ENCODE measurements around the gene ALG1.

Gene ALG1

GRCh38 chr16:5035909-5036227, 35.8 kb upstream of the ALG1 start:
- no peak for TF ChIP-seq GABPA (IDR thresholded peaks at IDR 0.05; ENCODE audit: low read depth)
- no peak for TF ChIP-seq SPI1 (IDR thresholded peaks at IDR 0.05; ENCODE audit: borderline replicate concordance, low read depth)
- no peak for DNase-seq (ENCODE audit: low read depth in 1 of 2, low spot score in 1 of 2)
- H3K27ac ChIP-seq (replicated peaks): no peak overlapping the region
- no peak overlapping the region for H3K4me3 ChIP-seq (replicated peaks; ENCODE audit: insufficient read depth, low read length)
- H3K27me3 ChIP-seq (ENCODE audit: insufficient read depth, poor library complexity, severe bottlenecking): no peaks in the 10 kb centered on the region

- Histone ChIP-seq H3K27me3 (ENCODE audit: insufficient read depth, poor library complexity, severe bottlenecking) (no peaks in the 10 kb centered on the region), H3K4me3 (replicated peaks; ENCODE audit: insufficient read depth, low read length) (no peak overlapping the region), H3K27ac (replicated peaks) (no peak overlapping the region)
- no peak for DNase-seq (ENCODE audit: low read depth in 1 of 2, low spot score in 1 of 2)
- TF ChIP-seq REST (IDR thresholded peaks at IDR 0.05; ENCODE audit: insufficient replicate concordance, low read depth): no peak
- no peak for TF ChIP-seq POLR2AphosphoS5 (IDR thresholded peaks at IDR 0.05; ENCODE audit: low read depth)
- TF ChIP-seq, protein P1, sequence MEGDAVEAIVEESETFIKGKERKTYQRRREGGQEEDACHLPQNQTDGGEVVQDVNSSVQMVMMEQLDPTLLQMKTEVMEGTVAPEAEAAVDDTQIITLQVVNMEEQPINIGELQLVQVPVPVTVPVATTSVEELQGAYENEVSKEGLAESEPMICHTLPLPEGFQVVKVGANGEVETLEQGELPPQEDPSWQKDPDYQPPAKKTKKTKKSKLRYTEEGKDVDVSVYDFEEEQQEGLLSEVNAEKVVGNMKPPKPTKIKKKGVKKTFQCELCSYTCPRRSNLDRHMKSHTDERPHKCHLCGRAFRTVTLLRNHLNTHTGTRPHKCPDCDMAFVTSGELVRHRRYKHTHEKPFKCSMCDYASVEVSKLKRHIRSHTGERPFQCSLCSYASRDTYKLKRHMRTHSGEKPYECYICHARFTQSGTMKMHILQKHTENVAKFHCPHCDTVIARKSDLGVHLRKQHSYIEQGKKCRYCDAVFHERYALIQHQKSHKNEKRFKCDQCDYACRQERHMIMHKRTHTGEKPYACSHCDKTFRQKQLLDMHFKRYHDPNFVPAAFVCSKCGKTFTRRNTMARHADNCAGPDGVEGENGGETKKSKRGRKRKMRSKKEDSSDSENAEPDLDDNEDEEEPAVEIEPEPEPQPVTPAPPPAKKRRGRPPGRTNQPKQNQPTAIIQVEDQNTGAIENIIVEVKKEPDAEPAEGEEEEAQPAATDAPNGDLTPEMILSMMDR (IDR thresholded peaks at IDR 0.05; ENCODE audit: insufficient read depth, low read length): no peak
- no peak for TF ChIP-seq GABPA (IDR thresholded peaks at IDR 0.05; ENCODE audit: low read depth)
Observed at GRCh38 chr16:5036228-5037156, 35.2 kb upstream of the ALG1 start.

DNA sequence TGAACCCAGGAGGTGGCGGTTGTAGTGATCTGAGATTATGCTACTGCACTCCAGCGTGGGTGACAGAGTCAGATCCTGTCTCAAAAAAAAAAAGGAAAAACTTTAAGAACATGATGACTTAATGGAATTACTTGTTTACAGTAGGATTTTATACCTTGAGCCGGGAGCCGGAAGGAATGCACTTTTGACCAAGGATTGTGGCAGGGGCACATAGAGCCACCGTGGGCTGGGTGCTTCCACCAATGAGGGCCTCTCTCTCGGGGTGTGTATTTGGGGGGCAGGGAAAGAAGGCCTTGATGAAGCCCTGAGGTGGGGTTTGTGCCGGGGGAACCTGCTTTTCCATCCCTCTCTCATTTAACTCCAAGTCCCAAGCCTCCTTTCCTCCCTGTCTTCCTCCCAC, 31.2 kb upstream of the ALG1 start:
- no peak overlapping the region for H3K4me3 ChIP-seq (replicated peaks; ENCODE audit: insufficient read depth, low read length)
- TF ChIP-seq, protein P1 (IDR thresholded peaks at IDR 0.05; ENCODE audit: insufficient read depth, low read length): no peak
- no peak for TF ChIP-seq SPI1 (IDR thresholded peaks at IDR 0.05; ENCODE audit: borderline replicate concordance, low read depth)
- no peak for TF ChIP-seq REST (IDR thresholded peaks at IDR 0.05; ENCODE audit: insufficient replicate concordance, low read depth)
- no peak for TF ChIP-seq GABPA (IDR thresholded peaks at IDR 0.05; ENCODE audit: low read depth)
- no peak for TF ChIP-seq POLR2AphosphoS5 (IDR thresholded peaks at IDR 0.05; ENCODE audit: low read depth)

DNA sequence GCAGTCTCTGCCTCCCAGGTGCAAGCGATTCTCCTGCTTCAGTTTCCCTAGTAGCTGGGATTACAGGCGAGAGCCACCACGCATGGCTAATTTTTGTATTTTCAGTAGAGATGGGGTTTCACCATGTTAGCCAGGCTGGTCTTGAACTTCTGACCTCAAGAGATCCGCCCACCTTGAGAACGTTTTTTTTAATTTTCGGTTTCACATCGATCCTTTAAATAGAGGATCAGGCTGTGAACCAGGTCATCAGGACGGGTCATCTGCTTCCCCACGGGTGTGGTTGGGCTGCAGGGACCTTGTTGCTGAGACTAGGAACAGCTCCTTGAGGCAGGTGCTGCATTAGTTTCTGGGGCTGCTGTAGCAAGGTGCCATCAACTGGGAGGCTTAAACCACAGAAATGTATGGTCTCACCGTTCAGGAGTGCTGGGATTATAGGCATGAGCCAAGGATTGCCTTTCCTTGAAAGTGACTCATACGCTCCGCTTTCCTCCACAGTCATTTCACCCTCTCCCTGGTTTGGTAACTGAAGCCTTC, 30.0 kb upstream of the ALG1 start:
- Histone ChIP-seq H3K4me3 (replicated peaks; ENCODE audit: insufficient read depth, low read length) (no peak overlapping the region), H3K27me3 (ENCODE audit: insufficient read depth, poor library complexity, severe bottlenecking) (no peaks in the 10 kb centered on the region), H3K27ac (replicated peaks) (no peak overlapping the region)
- DNase-seq (ENCODE audit: low read depth in 1 of 2, low spot score in 1 of 2): no peak
- TF ChIP-seq SPI1 (IDR thresholded peaks at IDR 0.05; ENCODE audit: borderline replicate concordance, low read depth): no peak
- no peak for TF ChIP-seq GABPA (IDR thresholded peaks at IDR 0.05; ENCODE audit: low read depth)
- no peak for TF ChIP-seq POLR2AphosphoS5 (IDR thresholded peaks at IDR 0.05; ENCODE audit: low read depth)
- TF ChIP-seq REST (IDR thresholded peaks at IDR 0.05; ENCODE audit: insufficient replicate concordance, low read depth): no peak
- TF ChIP-seq, protein P1 (IDR thresholded peaks at IDR 0.05; ENCODE audit: insufficient read depth, low read length): no peak

More for the DNA sequence above, 31.2 kb upstream of the ALG1 start:
- Histone ChIP-seq H3K27me3 (ENCODE audit: insufficient read depth, poor library complexity, severe bottlenecking) (no peaks in the 10 kb centered on the region), H3K27ac (replicated peaks) (no peak overlapping the region)
- DNase-seq (ENCODE audit: low read depth in 1 of 2, low spot score in 1 of 2): no peak

Measured in HL-60 (cell line).